Astrocyte (in vitro differentiated cells and primary cell): ENCODE measurements around the gene DERA.

Source experiments
- CTCF ChIP-seq: IDR thresholded peaks from 2 replicates; pipeline ENCODE4 v1.5.1; 2011; ENCODE audit warnings: low read depth, mild to moderate bottlenecking, inconsistent platforms, low read length, moderate library complexity; ENCODE audit not compliant: insufficient read depth
- EZH2 ChIP-seq: IDR thresholded peaks from 2 replicates; pipeline ENCODE4 v1.6.1; 2012; ENCODE audit warnings: mild to moderate bottlenecking, low read length, inconsistent platforms; ENCODE audit not compliant: insufficient read depth

DNA sequence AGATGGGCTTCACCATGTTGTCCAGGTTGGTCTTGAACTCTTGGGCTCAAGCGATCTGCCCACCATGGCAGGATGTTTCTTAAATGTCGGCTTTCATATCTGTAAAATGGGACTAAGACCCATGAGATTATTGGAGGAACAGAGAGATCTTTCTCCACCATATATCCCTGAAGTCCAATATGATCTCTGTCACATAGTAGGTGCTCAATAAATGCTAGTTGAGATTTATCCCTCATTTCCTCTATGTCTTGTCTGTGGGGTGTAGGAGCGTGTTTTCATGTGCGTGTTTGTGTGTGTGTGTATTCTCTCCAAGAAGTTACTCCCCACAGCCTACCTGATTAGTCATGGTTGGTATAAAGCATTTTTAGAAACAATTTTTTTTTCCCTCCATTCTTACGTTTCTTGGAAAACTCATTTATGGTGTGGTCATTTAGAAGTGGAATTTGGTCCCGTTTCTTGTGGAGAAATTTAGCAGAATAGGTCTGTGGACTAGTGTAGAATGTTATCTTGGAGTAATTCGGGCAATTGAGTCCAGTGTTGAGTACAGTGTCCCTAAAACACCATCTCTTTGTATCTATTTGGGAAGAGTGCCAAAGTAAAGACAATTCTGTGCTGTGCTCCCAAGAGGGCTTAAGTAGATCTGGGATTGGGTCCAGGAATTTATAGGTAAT, 24.6 kb upstream of the DERA start:
- TF ChIP-seq CTCF: no peak
- TF ChIP-seq EZH2: no peak
